K562 (cell line): ENCODE data around the gene CENPO. TPM values are rescaled to one million over a fixed set of nuclear protein-coding genes. Genes with fewer than 3 reads are reported as not detected.

Source experiments
- ATAC-seq: fragments of 200-7000 bp; cut with Tn5 transposase; 3 replicates; pipeline ENCODE4 v1.9.1; 2020; ENCODE audit warnings: moderate library complexity
- BruUV-seq: library from RNA; stranded (reverse); fragments of 400-500 nt; replicated peaks from 2 replicates; lab custom pipeline; 2021; lab: Mats Ljungman, UMichigan
- CTCF ChIA-PET: fragments of 300-600 bp; formaldehyde crosslinking; extraction: SDS; loops from one replicate; lab custom pipeline; 2021; ENCODE audit warnings: low intra/inter-chr PET ratio; lab: Yijun Ruan, JAX
- POLR2A ChIA-PET: fragments of 300-600, 350-650 bp; sonication (Branson Sonifier 250); formaldehyde crosslinking; extraction: SDS; loops from one replicate; lab custom pipeline; 2021; ENCODE audit warnings: antibody characterized with exemption, inconsistent platforms; lab: Yijun Ruan, JAX
- DNase-seq, 4 experiments: peaks; one replicate each; pipeline versions ENCODE4 v3.0.0 to v3.0.0-alpha.2; 2011 to 2018; ENCODE audit warnings: low spot score in 3 of 4, mixed read lengths in 3 of 4; ENCODE audit errors: extremely low read depth in 1 of 4
- FAIRE-seq: peaks from 2 replicates; lab custom pipeline; 2011; peaks lifted over from hg19 to GRCh38; lab: Jason Lieb, UNC
- H2AFZ ChIP-seq: 2 replicates; pipeline ENCODE4 v1.6.0; 2011; ENCODE audit warnings: low read depth, low read length, control low read depth, inconsistent platforms
- H3K27ac ChIP-seq: fragments of 200-600 bp; 3 replicates; pipeline ENCODE4 v1.8.0; 2011; ENCODE audit warnings: low read depth, mild to moderate bottlenecking, control low read depth, inconsistent platforms, low read length, moderate library complexity, mixed read lengths; ENCODE audit errors: extremely low read depth
- H3K27me3 ChIP-seq, 2 experiments: fragments of 300-600 bp in 1 of 2; 2 replicates in 1 of 2; 3 replicates in 1 of 2; pipeline versions ENCODE4 v1.6.0 to v1.8.0; 2011; ENCODE audit warnings: inconsistent platforms in 2 of 2, low read length in 2 of 2, mild to moderate bottlenecking in 1 of 2, mixed read lengths in 1 of 2, moderate library complexity in 1 of 2; ENCODE audit not compliant: control insufficient read depth in 2 of 2, insufficient read depth in 2 of 2
- H3K36me3 ChIP-seq: fragments of 300-600 bp; 3 replicates; pipeline ENCODE4 v1.8.0; 2011; ENCODE audit warnings: mild to moderate bottlenecking, low read length, inconsistent platforms; ENCODE audit not compliant: control insufficient read depth, insufficient read depth
- H3K4me1 ChIP-seq, 2 experiments: fragments of 200-600 bp in 1 of 2; replicated peaks in 1 of 2; 2 replicates in 1 of 2; 3 replicates in 1 of 2; pipeline versions ENCODE4 v1.5.1 to v1.8.0; 2011; ENCODE audit warnings: inconsistent platforms in 2 of 2, low read length in 2 of 2, mild to moderate bottlenecking in 1 of 2, mixed read lengths in 1 of 2, moderate library complexity in 1 of 2; ENCODE audit not compliant: control insufficient read depth in 2 of 2, insufficient read depth in 2 of 2
- H3K4me2 ChIP-seq: 2 replicates; pipeline ENCODE4 v1.6.1; 2011; ENCODE audit warnings: low read length, control low read depth, inconsistent platforms, mixed read lengths; ENCODE audit not compliant: insufficient read depth
- H3K4me3 ChIP-seq: fragments of 200-600 bp; sonication (generic), shearing (Covaris generic); 2 replicates; pipeline ENCODE4 v1.5.1; 2016; ENCODE audit warnings: control low read depth, inconsistent platforms
- H3K79me2 ChIP-seq: fragments of 200-600 bp; 3 replicates; pipeline ENCODE4 v1.8.0; 2011; ENCODE audit warnings: low read length, inconsistent platforms; ENCODE audit not compliant: control insufficient read depth, insufficient read depth
- H3K9ac ChIP-seq, 2 experiments: 2 replicates each; pipeline versions ENCODE4 v1.6.0 to v1.6.1; 2011; ENCODE audit warnings: low read depth in 2 of 2, low read length in 2 of 2, control low read depth in 1 of 2, inconsistent platforms in 1 of 2, mild to moderate bottlenecking in 1 of 2, mixed read lengths in 1 of 2; ENCODE audit not compliant: insufficient read depth in 1 of 2
- H3K9me1 ChIP-seq: one replicate; pipeline ENCODE4 v1.6.0; 2011; ENCODE audit warnings: inconsistent platforms, mild to moderate bottlenecking, low read length, moderate library complexity; ENCODE audit not compliant: control insufficient read depth, insufficient read depth
- H3K9me3 ChIP-seq: replicated peaks from 2 replicates; pipeline ENCODE4 v1.5.1; 2011; ENCODE audit warnings: low read depth, low read length, inconsistent platforms; ENCODE audit not compliant: control insufficient read depth, insufficient read depth
- H4K20me1 ChIP-seq: replicated peaks from 2 replicates; pipeline ENCODE4 v1.6.1; 2011; ENCODE audit warnings: low read length, inconsistent platforms, mixed read lengths; ENCODE audit not compliant: control insufficient read depth, insufficient read depth
- IFI16 ChIP-seq: fragments of 250-450 bp; sonication (Bioruptor Pico); IDR thresholded peaks from 2 replicates; pipeline ENCODE4 v2.1.2; 2022; ENCODE audit warnings: mild to moderate bottlenecking, inconsistent platforms
- SREBF2 ChIP-seq: sonication (generic); formaldehyde crosslinking; IDR thresholded peaks from 2 replicates; pipeline ENCODE4 v1.4.0; 2020; ENCODE audit warnings: mild to moderate bottlenecking, missing genetic modification reagents
- ZBTB40 ChIP-seq, 2 experiments: fragments of 450-650 bp in 1 of 2; sonication (generic) in 1 of 2; formaldehyde crosslinking in 1 of 2; IDR thresholded peaks; 2 replicates each; pipeline versions ENCODE4 v1.7.1 to v1.9.0; 2016 to 2022; ENCODE audit warnings: inconsistent platforms in 1 of 2, mild to moderate bottlenecking in 1 of 2, missing genetic modification reagents in 1 of 2
- ZNF121 ChIP-seq: sonication (generic); formaldehyde crosslinking; conservative IDR thresholded peaks from 2 replicates; pipeline ENCODE4 v1.8.0; 2022; ENCODE audit warnings: missing genetic modification reagents
- WGBS: fragments of 100-300 bp; shearing (Covaris generic); methylation state at CpG from one replicate; pipeline ENCODE4 v1.1.6; 2016; ENCODE audit warnings: low coverage, mixed read lengths; ENCODE audit not compliant: insufficient coverage; ENCODE audit errors: missing lambda C conversion rate; 5-methylcytosine and 5-hydroxymethylcytosine counted together
- in situ Hi-C: fragments of 300-500 bp; cut with MboI; formaldehyde crosslinking; loops from 4 replicates; pipeline ENCODE4 v1.15.0; 2018; ENCODE audit warnings: inconsistent platforms, mixed read lengths
- intact Hi-C: fragments of 100-400 bp; cut with micrococcal nuclease; formaldehyde crosslinking; loops from 2 replicates; pipeline ENCODE4 v1.14.2; 2022
- polyA plus RNA-seq, 8 experiments: library from polyadenylated mRNA; depleted of rRNA in 4 of 8; stranded (reverse) in 5 of 8; unstranded in 3 of 8; fragments of >200 nt; fragmentation: Nextera tagmentation in 2 of 8; fragmentation: Illumina TruSeq in 1 of 8; extraction: Ambion mirVana in 2 of 8; extraction: Trizol in 1 of 8; gene quantifications; 2 replicates each; pipeline versions ENCODE4 v1.2.1 to v1.2.3, GENCODE V29; 2011 to 2014; ENCODE audit warnings: inconsistent platforms in 1 of 8, missing spikeins in 1 of 8
- total RNA-seq, 7 experiments: library from RNA; depleted of rRNA in 6 of 7; stranded (reverse); fragments of >200 nt in 6 of 7; fragmentation: Illumina TruSeq in 2 of 7; extraction: Trizol in 2 of 7; gene quantifications; 2 replicates each; pipeline versions ENCODE4 v1.2.1 to v1.2.3, GENCODE V29; 2011 to 2021; ENCODE audit warnings: low replicate concordance in 1 of 7

CENPO gene
- total and polyA plus RNA-seq, 9 of the 15 experiments (the other 6 are each of a cell fraction or from before 2014, with no cell fraction given) = 30.6 to 59.4 (median 38.9) TPM

- POLR2A ChIA-PET = interaction anchor here (1.5 kb wide), 1 partner anchor 9 kb away, joined by 6 read pairs; no protein-coding TSS in a partner anchor
- WGBS = 94% methylated on average over 3 of the region's 3 CpGs
- no peak overlapping the region for H2AFZ ChIP-seq
- TF ChIP-seq SREBF2 (CRISPR knock-in tag) (no peak), ZNF121 (CRISPR knock-in tag) (peak; percentile 55; the same call in 1 of the 2 replicates), ZBTB40 (IDR thresholded peaks at IDR 0.05) (no peak), ZBTB40 (CRISPR knock-in tag; IDR thresholded peaks at IDR 0.05) (no peak), IFI16 (no peak)
- TF ChIP-seq, all 486 proteins: peak for 1
- H3K9me3 ChIP-seq = no peaks in the 10 kb centered on the region
- no peaks in the 10 kb centered on the region for H3K9me1 ChIP-seq
- no peaks in the 10 kb centered on the region for H3K4me1 ChIP-seq
- CTCF ChIA-PET = interaction anchor here (0.6 kb wide), 1 partner anchor 32 kb away, joined by 3 read pairs; no protein-coding TSS in a partner anchor
- ATAC-seq (no peak), FAIRE-seq (no peak), DNase-seq (no peak)
- no peak overlapping the region for H3K9ac ChIP-seq
- peaks cover 15% of the 10 kb centered on the region; the same call in 2 of the 3 replicates for H3K36me3 ChIP-seq
- in situ Hi-C loops = no loop called here
- intact Hi-C loops = no loop called here
- H3K4me3 ChIP-seq = no peak overlapping the region
- no peaks in the 10 kb centered on the region for H3K27me3 ChIP-seq
- no peak overlapping the region for H3K27ac ChIP-seq
- H4K20me1 ChIP-seq = no peaks in the 10 kb centered on the region
- H3K79me2 ChIP-seq = no peaks in the 10 kb centered on the region
- no peak overlapping the region for H3K4me2 ChIP-seq
- BruUV-seq = no TSS peak
These were observed 45.9 kb upstream of the CENPO start for GRCh38 chr2:24747299-24747698.
